KMS-11 (cell line): Measurements from ENCODE around the gene LAPTM5.

ENCODE experiments used
- H2AFZ ChIP-seq: fragments of 200-600 bp; sonication (generic); 2 replicates; pipeline ENCODE4 v1.6.1; 2016; ENCODE audit warnings: antibody characterized with exemption, mixed run types, low read depth
- H3K27ac ChIP-seq: fragments of 200-600 bp; sonication (generic); 2 replicates; pipeline ENCODE4 v1.6.1; 2016; ENCODE audit warnings: mild to moderate bottlenecking, mixed run types
- H3K27me3 ChIP-seq: fragments of 200-600 bp; sonication (generic); 2 replicates; pipeline ENCODE4 v1.6.1; 2017; ENCODE audit warnings: mild to moderate bottlenecking, low read depth, mixed run types, moderate library complexity; ENCODE audit not compliant: insufficient read depth
- H3K36me3 ChIP-seq: fragments of 200-600 bp; sonication (generic); 2 replicates; pipeline ENCODE4 v1.6.1; 2017; ENCODE audit warnings: mild to moderate bottlenecking, mixed run types; ENCODE audit not compliant: insufficient read depth
- H3K4me1 ChIP-seq: fragments of 200-600 bp; sonication (generic); 2 replicates; pipeline ENCODE4 v1.6.1; 2016; ENCODE audit warnings: mild to moderate bottlenecking, low read depth, mixed run types; ENCODE audit not compliant: poor library complexity, severe bottlenecking
- H3K4me2 ChIP-seq: fragments of 200-600 bp; sonication (generic); 2 replicates; pipeline ENCODE4 v1.7.0; 2016; ENCODE audit warnings: mild to moderate bottlenecking, mixed run types
- H3K4me3 ChIP-seq: fragments of 200-600 bp; sonication (generic); IDR thresholded peaks from 2 replicates; pipeline ENCODE4 v1.6.1; 2017; ENCODE audit warnings: low read depth, low read length, mixed read lengths; ENCODE audit not compliant: insufficient read depth
- H3K79me2 ChIP-seq: fragments of 200-600 bp; sonication (generic); 2 replicates; pipeline ENCODE4 v1.6.1; 2016; ENCODE audit warnings: low read depth, mixed run types; ENCODE audit not compliant: insufficient read depth
- H3K9ac ChIP-seq: fragments of 200-600 bp; sonication (generic); 2 replicates; pipeline ENCODE4 v1.6.1; 2016; ENCODE audit warnings: mild to moderate bottlenecking, mixed run types
- H4K20me1 ChIP-seq: fragments of 200-600 bp; sonication (generic); 2 replicates; pipeline ENCODE4 v1.6.1; 2016; ENCODE audit warnings: mild to moderate bottlenecking, mixed run types; ENCODE audit not compliant: insufficient read depth
- TF ChIP-seq, protein P1 (sequence below): fragments of 200-600 bp; sonication (generic); conservative IDR thresholded peaks from 2 replicates; pipeline ENCODE4 v1.6.1; 2017; ENCODE audit warnings: low read depth, mild to moderate bottlenecking, antibody characterized with exemption, low read length, moderate library complexity, mixed read lengths

Gene LAPTM5

DNA sequence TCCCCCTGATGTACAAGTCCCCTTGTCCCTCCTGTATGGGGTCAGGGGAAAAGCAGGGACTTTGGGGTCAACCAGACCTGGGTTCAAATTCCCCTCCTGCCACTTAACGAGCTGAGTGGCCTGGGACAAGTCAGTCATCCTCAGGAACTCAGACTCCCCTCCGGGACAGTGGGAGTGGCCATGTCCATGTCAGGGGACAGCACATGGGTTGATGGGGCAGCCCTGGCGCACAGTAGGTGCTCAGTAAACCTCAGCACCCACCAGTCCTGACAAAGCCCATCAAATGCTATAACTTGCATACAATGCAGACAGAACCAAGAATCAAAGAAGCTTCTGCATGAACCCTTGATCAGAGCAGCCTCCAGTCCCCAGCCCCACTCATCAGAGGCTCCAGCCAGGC, 64.2 kb downstream of the LAPTM5 start:
- no peaks in the 10 kb centered on the region for H3K79me2 ChIP-seq
- TF ChIP-seq, protein P1, sequence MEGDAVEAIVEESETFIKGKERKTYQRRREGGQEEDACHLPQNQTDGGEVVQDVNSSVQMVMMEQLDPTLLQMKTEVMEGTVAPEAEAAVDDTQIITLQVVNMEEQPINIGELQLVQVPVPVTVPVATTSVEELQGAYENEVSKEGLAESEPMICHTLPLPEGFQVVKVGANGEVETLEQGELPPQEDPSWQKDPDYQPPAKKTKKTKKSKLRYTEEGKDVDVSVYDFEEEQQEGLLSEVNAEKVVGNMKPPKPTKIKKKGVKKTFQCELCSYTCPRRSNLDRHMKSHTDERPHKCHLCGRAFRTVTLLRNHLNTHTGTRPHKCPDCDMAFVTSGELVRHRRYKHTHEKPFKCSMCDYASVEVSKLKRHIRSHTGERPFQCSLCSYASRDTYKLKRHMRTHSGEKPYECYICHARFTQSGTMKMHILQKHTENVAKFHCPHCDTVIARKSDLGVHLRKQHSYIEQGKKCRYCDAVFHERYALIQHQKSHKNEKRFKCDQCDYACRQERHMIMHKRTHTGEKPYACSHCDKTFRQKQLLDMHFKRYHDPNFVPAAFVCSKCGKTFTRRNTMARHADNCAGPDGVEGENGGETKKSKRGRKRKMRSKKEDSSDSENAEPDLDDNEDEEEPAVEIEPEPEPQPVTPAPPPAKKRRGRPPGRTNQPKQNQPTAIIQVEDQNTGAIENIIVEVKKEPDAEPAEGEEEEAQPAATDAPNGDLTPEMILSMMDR: no peak
- peaks cover 47% of the 10 kb centered on the region for H3K27me3 ChIP-seq
- no peak overlapping the region for H3K4me3 ChIP-seq
- H4K20me1 ChIP-seq: no peaks in the 10 kb centered on the region
- H3K4me1 ChIP-seq: no peaks in the 10 kb centered on the region
- H2AFZ ChIP-seq: no peak overlapping the region
- no peaks in the 10 kb centered on the region for H3K36me3 ChIP-seq
- no peak overlapping the region for H3K4me2 ChIP-seq
- H3K27ac ChIP-seq: no peak overlapping the region
- H3K9ac ChIP-seq: no peak overlapping the region

DNA sequence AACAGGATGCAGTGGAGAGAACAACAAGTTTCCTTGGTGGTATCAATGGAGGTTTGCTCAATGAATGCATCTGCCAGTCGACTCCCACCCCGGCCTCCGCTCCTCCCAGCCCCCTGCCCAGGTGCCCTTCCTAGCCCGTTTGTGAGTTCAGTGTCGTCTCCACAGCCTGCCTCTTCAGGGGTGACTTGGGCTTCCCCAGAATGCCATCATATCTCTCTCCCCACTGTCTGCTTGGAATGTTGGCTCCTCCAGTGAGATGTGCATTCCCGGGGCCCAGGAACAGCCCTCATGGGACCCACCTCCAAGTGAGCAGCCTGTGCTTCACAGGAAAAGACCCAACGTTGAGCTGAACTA, 64.6 kb downstream of the LAPTM5 start:
- Histone ChIP-seq H3K4me2 (no peak overlapping the region), H3K36me3 (no peaks in the 10 kb centered on the region), H3K9ac (no peak overlapping the region), H2AFZ (no peak overlapping the region), H3K4me3 (no peak overlapping the region), H3K79me2 (no peaks in the 10 kb centered on the region), H4K20me1 (no peaks in the 10 kb centered on the region), H3K27me3 (peaks cover 47% of the 10 kb centered on the region), H3K4me1 (no peaks in the 10 kb centered on the region), H3K27ac (no peak overlapping the region)
- TF ChIP-seq, protein P1: no peak

DNA sequence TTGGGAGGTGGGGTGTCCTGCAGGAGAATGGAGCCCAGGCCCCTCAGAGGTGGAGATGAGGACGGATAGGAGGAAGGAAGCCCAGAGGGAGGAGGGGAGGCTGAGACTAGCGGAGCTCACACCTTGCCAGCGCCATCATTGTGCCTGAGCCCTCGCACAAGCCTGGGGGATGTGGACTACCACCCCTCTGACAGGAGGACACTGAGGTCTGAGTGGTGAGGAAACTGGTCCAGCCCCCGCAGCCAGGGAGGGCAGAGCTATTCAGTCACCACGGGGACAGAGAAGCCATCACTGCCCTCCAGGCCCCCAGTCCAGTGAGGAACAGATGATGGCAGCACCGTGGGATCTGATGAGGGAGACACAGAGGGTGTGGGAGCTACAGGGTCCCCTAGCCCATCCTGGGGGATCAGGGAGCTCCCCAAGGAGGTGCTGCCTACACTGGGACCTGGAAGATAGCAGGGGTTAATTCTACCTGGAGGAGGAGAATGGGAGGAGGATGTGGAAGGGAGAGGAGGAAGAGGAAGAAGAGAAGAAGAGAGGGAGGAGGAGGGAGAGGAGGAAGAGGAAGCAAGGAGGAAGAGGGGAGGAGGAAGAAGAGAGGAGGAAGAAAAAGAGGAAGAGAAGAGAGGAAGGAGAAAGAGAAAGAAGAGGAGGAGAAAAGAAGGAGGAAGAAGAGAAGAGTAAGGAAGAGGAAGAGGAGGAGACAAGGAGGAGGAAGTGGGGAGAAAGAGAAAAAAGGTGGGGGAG, 65.2 kb downstream of the LAPTM5 start:
- Histone ChIP-seq H3K4me1 (no peaks in the 10 kb centered on the region), H3K4me2 (no peak overlapping the region), H3K9ac (no peak overlapping the region), H3K27ac (no peak overlapping the region), H3K4me3 (no peak overlapping the region), H3K27me3 (peaks cover 49% of the 10 kb centered on the region), H3K79me2 (no peaks in the 10 kb centered on the region), H4K20me1 (no peaks in the 10 kb centered on the region), H2AFZ (no peak overlapping the region), H3K36me3 (no peaks in the 10 kb centered on the region)
- TF ChIP-seq, protein P1: no peak

DNA sequence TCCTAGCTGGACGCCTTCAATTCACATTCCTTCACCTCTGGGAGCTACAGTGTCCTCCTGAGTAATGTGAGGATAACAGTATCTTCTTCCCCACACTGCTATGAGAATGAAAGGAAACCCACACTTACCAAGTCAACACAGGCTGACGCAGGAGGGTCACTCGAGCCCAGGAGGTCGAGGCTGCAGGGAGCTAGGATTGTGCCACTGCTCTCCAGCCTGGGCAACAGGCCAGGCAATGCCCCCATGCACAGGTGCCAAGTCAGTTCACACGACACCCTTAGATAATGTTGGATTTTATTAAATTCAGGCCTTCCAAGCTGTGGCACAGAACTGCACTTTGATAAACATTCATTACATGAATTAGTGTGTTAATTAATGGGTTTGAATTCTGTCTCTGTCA, 66.1 kb downstream of the LAPTM5 start:
- Histone ChIP-seq H3K79me2 (no peaks in the 10 kb centered on the region), H2AFZ (no peak overlapping the region), H3K4me2 (no peak overlapping the region), H3K4me3 (no peak overlapping the region), H3K4me1 (no peaks in the 10 kb centered on the region), H3K36me3 (no peaks in the 10 kb centered on the region), H3K9ac (no peak overlapping the region), H3K27ac (no peak overlapping the region), H4K20me1 (no peaks in the 10 kb centered on the region), H3K27me3 (peaks cover 43% of the 10 kb centered on the region)
- TF ChIP-seq, protein P1: no peak
